Trophoblast cell (in vitro differentiated cells and primary cell): Measurements from ENCODE around the gene LTBP4.

ENCODE experiments used
- DNase-seq, 2 donors: peaks; one replicate each; pipeline ENCODE4 v3.0.0-alpha.2; 2016
- H2AFZ ChIP-seq: 2 replicates; pipeline ENCODE4 v1.6.1; 2013; ENCODE audit warnings: low read length, moderate library complexity, mild to moderate bottlenecking; ENCODE audit not compliant: insufficient read depth, poor library complexity
- H2AK5ac ChIP-seq: 2 replicates; pipeline ENCODE4 v1.6.1; 2013; ENCODE audit warnings: mild to moderate bottlenecking, low read length
- H2BK120ac ChIP-seq: 2 replicates; pipeline ENCODE4 v1.6.1; 2013; ENCODE audit warnings: low read length, mild to moderate bottlenecking, moderate library complexity; ENCODE audit not compliant: insufficient read depth, poor library complexity
- H2BK12ac ChIP-seq: 2 replicates; pipeline ENCODE4 v1.6.1; 2013; ENCODE audit warnings: mild to moderate bottlenecking, low read length, moderate library complexity
- H2BK5ac ChIP-seq: 2 replicates; pipeline ENCODE4 v1.6.1; 2013; ENCODE audit warnings: low read length, low read depth, moderate library complexity, mild to moderate bottlenecking; ENCODE audit not compliant: poor library complexity
- H3K14ac ChIP-seq: 2 replicates; pipeline ENCODE4 v1.6.1; 2013; ENCODE audit warnings: mild to moderate bottlenecking, low read length
- H3K18ac ChIP-seq: 2 replicates; pipeline ENCODE4 v1.6.1; 2013; ENCODE audit warnings: mild to moderate bottlenecking, low read length
- H3K23ac ChIP-seq: 2 replicates; pipeline ENCODE4 v1.6.1; 2013; ENCODE audit warnings: low read length
- H3K27ac ChIP-seq: 2 replicates; pipeline ENCODE4 v1.5.1; 2013; ENCODE audit warnings: low read depth, mild to moderate bottlenecking, inconsistent platforms, low read length, moderate library complexity
- H3K27me3 ChIP-seq: 2 replicates; pipeline ENCODE4 v1.6.1; 2013; ENCODE audit warnings: inconsistent platforms, mild to moderate bottlenecking, low read length, moderate library complexity; ENCODE audit not compliant: insufficient read depth
- H3K36me3 ChIP-seq, 2 experiments: 1 replicate in 1 of 2; 2 replicates in 1 of 2; pipeline ENCODE4 v1.6.1; 2013; ENCODE audit warnings: low read length in 2 of 2, mild to moderate bottlenecking in 2 of 2, moderate library complexity in 1 of 2; ENCODE audit not compliant: insufficient read depth in 2 of 2, control insufficient read depth in 1 of 2
- H3K4ac ChIP-seq: 2 replicates; pipeline ENCODE4 v1.6.1; 2013; ENCODE audit warnings: low read depth, mild to moderate bottlenecking, low read length, moderate library complexity
- H3K4me1 ChIP-seq, 2 experiments: 1 replicate in 1 of 2; 2 replicates in 1 of 2; pipeline ENCODE4 v1.6.1; 2013; ENCODE audit warnings: low read length in 2 of 2, mild to moderate bottlenecking in 2 of 2, moderate library complexity in 1 of 2; ENCODE audit not compliant: insufficient read depth in 2 of 2, control insufficient read depth in 1 of 2
- H3K4me2 ChIP-seq: 2 replicates; pipeline ENCODE4 v1.6.1; 2013; ENCODE audit warnings: inconsistent platforms, mild to moderate bottlenecking, low read length, moderate library complexity
- H3K4me3 ChIP-seq: 2 replicates; pipeline ENCODE4 v1.5.1; 2013; ENCODE audit warnings: mild to moderate bottlenecking, low read depth, low read length, inconsistent platforms
- H3K79me1 ChIP-seq: one replicate; pipeline ENCODE4 v1.6.1; 2013; ENCODE audit warnings: low read length
- H3K79me2 ChIP-seq: 2 replicates; pipeline ENCODE4 v1.6.1; 2013; ENCODE audit warnings: low read length, mild to moderate bottlenecking; ENCODE audit not compliant: control insufficient read depth, insufficient read depth, poor library complexity
- H3K9ac ChIP-seq: 2 replicates; pipeline ENCODE4 v1.6.1; 2013; ENCODE audit warnings: mild to moderate bottlenecking, low read length
- H3K9me3 ChIP-seq: 2 replicates; pipeline ENCODE4 v1.6.1; 2013; ENCODE audit warnings: low read depth, mild to moderate bottlenecking, control low read depth, inconsistent platforms, low read length; ENCODE audit not compliant: insufficient read depth
- H4K12ac ChIP-seq: 2 replicates; pipeline ENCODE4 v1.6.1; 2013; ENCODE audit warnings: low read depth, mild to moderate bottlenecking, low read length, moderate library complexity
- H4K8ac ChIP-seq: 2 replicates; pipeline ENCODE4 v1.6.1; 2013; ENCODE audit warnings: low read depth, mild to moderate bottlenecking, low read length, moderate library complexity
- H4K91ac ChIP-seq: one replicate; pipeline ENCODE4 v1.6.1; 2013; ENCODE audit warnings: low read depth, mild to moderate bottlenecking, low read length, moderate library complexity
- whole genome bisulfite sequencing: extraction: QIAGEN DNeasy Blood & Tissue Kit; methylation state at CpG from one replicate; pipeline ENCODE4 v1.1.7; 2013; ENCODE audit warnings: missing lambda C conversion rate; ENCODE audit not compliant: insufficient read length, insufficient coverage; ENCODE audit errors: extremely low coverage; 5-methylcytosine and 5-hydroxymethylcytosine counted together

LTBP4 gene

DNA sequence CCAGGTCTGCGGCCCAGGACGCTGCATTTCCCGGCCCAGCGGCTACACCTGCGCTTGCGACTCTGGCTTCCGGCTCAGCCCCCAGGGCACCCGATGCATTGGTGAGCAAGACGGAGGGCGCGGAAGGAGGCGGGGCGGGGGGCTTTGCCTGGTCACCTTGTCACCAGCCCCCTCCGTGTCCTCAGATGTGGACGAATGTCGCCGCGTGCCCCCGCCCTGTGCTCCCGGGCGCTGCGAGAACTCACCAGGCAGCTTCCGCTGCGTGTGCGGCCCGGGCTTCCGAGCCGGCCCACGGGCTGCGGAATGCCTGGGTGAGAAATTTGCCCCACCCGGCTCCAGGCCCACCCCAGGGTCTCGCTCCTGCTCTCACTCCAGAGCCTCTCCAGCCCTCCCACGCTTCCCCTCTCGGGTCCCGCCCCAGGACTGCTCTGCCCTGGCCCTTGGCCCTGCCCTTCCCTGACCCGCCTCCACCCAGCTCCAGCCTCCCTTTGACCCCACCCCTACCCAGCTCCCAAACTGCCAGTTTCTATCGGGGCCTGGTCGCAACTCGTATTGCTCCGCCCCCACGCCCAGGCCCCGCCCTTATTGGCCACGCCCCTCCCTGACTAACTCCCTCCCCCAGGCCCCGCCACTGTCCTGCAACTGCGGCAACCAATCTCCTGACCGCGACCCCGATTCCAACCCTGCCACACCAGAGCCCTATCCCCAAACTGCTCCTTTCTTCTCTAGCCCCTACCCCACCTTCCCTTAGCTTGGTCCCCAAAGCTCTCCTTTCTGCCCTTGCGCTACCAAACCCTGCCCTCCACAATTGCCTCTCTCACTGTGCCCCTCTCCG lies 8.6 kb downstream of the LTBP4 start:
- Histone ChIP-seq H2AFZ (peak overlapping the region; percentile 52), H3K36me3 (peaks cover 0 to 3% of the 10 kb centered on the region in 2 experiments), H3K79me2 (peaks cover 4% of the 10 kb centered on the region)

DNA sequence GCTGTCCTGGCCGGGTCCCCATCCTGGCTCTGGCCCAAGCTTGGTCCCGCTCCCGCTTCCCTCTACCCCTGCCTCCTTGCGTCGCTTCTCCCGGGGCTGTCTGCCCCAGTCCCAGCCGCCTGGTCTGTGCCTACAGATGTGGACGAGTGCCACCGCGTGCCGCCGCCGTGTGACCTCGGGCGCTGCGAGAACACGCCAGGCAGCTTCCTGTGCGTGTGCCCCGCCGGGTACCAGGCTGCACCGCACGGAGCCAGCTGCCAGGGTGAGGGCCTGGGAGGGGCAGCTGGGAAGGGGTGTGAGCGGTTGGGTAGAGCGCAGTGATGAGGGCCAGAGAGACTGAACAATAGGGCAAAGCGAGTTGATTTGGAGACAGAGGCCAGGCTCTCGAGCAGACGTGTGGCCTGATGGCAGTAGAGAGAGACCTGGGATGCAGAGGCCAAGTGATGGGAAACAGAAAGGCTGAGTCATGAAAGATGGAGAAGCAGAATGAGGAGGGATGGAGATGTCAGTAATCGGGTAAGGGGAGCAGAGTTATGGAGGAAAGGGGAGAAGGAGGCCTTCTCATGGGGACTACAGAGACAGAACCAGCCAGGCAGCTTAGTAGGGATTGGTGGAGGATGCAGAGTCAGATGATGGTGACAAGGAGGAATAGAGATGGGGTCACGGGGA lies 9.4 kb downstream of the LTBP4 start:
- H4K12ac ChIP-seq: peak overlapping the region; percentile 24
- peak overlapping the region; percentile 39 for H3K18ac ChIP-seq
- H4K91ac ChIP-seq: peak overlapping the region; percentile 38
- peaks cover 6% of the 10 kb centered on the region for H3K27me3 ChIP-seq
- H3K9me3 ChIP-seq: peaks cover 11% of the 10 kb centered on the region
- no peak overlapping the region for H3K27ac ChIP-seq
- H3K9ac ChIP-seq: no peak overlapping the region
- H3K4me3 ChIP-seq: no peak overlapping the region
- H2BK12ac ChIP-seq: peak overlapping the region; percentile 51
- H4K8ac ChIP-seq: peak overlapping the region; percentile 11
- H2BK120ac ChIP-seq: peak overlapping the region; percentile 1
- peaks cover 23% of the 10 kb centered on the region for H3K79me1 ChIP-seq
- H3K23ac ChIP-seq: no peak overlapping the region
- H2AK5ac ChIP-seq: peak overlapping the region; percentile 35
- no peak for DNase-seq
- peak overlapping the region; percentile 52 for H2AFZ ChIP-seq
- WGBS: no CpG with 5 or more reads among the region's 29 CpGs
- H3K79me2 ChIP-seq: peaks cover 4% of the 10 kb centered on the region
- H3K14ac ChIP-seq: peak overlapping the region; percentile 20
- no peak overlapping the region for H2BK5ac ChIP-seq
- peak overlapping the region; percentile 33 for H3K4me2 ChIP-seq
- no peak overlapping the region for H3K4ac ChIP-seq
- H3K4me1 ChIP-seq: peaks cover 18 to 22% of the 10 kb centered on the region in 2 experiments
- H3K36me3 ChIP-seq: peaks cover 0 to 3% of the 10 kb centered on the region in 2 experiments

More for the DNA sequence above, 8.6 kb downstream of the LTBP4 start:
- Histone ChIP-seq H3K4me3 (peak overlapping the region; percentile 49), H3K9ac (no peak overlapping the region), H2BK12ac (peak overlapping the region; percentile 51), H3K4me2 (peak overlapping the region; percentile 73), H3K4me1 (peaks cover 25 to 28% of the 10 kb centered on the region in 2 experiments), H3K27ac (no peak overlapping the region), H3K79me1 (peaks cover 30% of the 10 kb centered on the region), H3K14ac (peak overlapping the region; percentile 16), H4K91ac (peak overlapping the region; percentile 38), H3K27me3 (peaks cover 6% of the 10 kb centered on the region), H3K4ac (no peak overlapping the region), H3K18ac (peak overlapping the region; percentile 39), H2BK120ac (peak overlapping the region; percentile 1), H2AK5ac (peak overlapping the region; percentile 35), H2BK5ac (no peak overlapping the region), H3K9me3 (peaks cover 12% of the 10 kb centered on the region), H4K8ac (peak overlapping the region; percentile 28), H4K12ac (peak overlapping the region; percentile 24), H3K23ac (no peak overlapping the region)
- peak; percentile 82 to 85 for DNase-seq
- WGBS: no CpG with 5 or more reads among the region's 50 CpGs

DNA sequence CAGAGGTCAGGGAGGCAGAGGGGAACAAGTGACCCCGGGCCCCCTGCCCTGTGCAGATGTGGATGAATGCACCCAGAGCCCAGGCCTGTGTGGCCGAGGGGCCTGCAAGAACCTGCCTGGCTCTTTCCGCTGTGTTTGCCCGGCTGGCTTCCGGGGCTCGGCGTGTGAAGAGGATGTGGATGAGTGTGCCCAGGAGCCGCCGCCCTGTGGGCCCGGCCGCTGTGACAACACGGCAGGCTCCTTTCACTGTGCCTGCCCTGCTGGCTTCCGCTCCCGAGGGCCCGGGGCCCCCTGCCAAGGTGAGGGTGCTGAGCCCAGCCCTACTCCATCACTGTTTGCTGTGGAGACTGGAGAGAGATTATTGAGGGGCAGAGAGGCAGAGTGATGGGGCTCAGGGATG lies 9.9 kb downstream of the LTBP4 start:
- H3K79me2 ChIP-seq: peaks cover 4% of the 10 kb centered on the region
- H3K4me2 ChIP-seq: no peak overlapping the region
- no peak overlapping the region for H2AK5ac ChIP-seq
- H3K36me3 ChIP-seq: peaks cover 0 to 3% of the 10 kb centered on the region in 2 experiments
- no peak for DNase-seq
- H4K12ac ChIP-seq: no peak overlapping the region
- H3K4ac ChIP-seq: no peak overlapping the region
- H2BK120ac ChIP-seq: no peak overlapping the region
- no peak overlapping the region for H3K27ac ChIP-seq
- no peak overlapping the region for H2AFZ ChIP-seq
- peaks cover 11% of the 10 kb centered on the region for H3K9me3 ChIP-seq
- H3K14ac ChIP-seq: no peak overlapping the region
- WGBS: no CpG with 5 or more reads among the region's 15 CpGs
- H3K4me3 ChIP-seq: no peak overlapping the region
- no peak overlapping the region for H3K23ac ChIP-seq
- H3K4me1 ChIP-seq: peaks cover 14 to 16% of the 10 kb centered on the region in 2 experiments
- H3K9ac ChIP-seq: no peak overlapping the region
- no peak overlapping the region for H2BK5ac ChIP-seq
- H3K79me1 ChIP-seq: peaks cover 20% of the 10 kb centered on the region
- H4K91ac ChIP-seq: no peak overlapping the region
- no peak overlapping the region for H2BK12ac ChIP-seq
- no peak overlapping the region for H4K8ac ChIP-seq
- H3K27me3 ChIP-seq: peaks cover 6% of the 10 kb centered on the region
- no peak overlapping the region for H3K18ac ChIP-seq

DNA sequence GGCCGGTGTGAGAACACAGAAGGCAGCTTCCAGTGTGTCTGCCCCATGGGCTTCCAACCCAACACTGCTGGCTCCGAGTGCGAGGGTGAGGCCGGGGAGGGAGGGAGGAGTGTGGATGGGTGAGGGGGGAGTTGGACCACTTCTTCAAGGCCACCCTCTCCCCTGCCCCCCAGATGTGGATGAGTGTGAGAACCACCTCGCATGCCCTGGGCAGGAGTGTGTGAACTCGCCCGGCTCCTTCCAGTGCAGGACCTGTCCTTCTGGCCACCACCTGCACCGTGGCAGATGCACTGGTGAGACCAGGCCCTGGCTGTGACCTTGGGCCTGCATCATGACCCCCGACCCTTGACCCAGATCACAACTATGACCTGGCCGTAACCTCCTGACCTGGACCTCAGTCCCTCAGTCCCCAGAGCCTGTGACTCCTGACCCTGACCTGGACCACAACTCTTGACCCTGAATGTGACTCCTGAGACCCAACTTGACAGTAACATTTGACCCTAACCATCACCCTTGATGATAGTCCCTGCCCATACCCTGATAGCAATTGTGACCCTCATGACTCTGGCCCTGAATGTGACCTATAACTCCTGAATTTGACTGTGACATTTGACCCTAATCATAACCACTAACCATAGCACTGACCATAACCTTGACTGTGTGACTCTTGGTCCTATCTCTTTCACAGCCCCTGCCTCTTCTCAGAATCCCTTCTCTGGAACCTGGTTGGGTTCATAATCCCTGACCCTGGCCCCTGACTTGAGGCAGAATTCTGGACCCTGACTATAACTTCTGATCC lies 10.9 kb downstream of the LTBP4 start:
- H3K4ac ChIP-seq: no peak overlapping the region
- WGBS: no CpG with 5 or more reads among the region's 10 CpGs
- peaks cover 4% of the 10 kb centered on the region for H3K79me2 ChIP-seq

More for the DNA sequence above, 10.9 kb downstream of the LTBP4 start:
- Histone ChIP-seq H3K9ac (no peak overlapping the region), H3K27ac (no peak overlapping the region), H3K14ac (no peak overlapping the region), H4K91ac (no peak overlapping the region), H2BK12ac (no peak overlapping the region), H2BK5ac (no peak overlapping the region), H3K18ac (no peak overlapping the region), H3K4me2 (no peak overlapping the region), H3K36me3 (peaks cover 4 to 5% of the 10 kb centered on the region in 2 experiments), H3K9me3 (peaks cover 11% of the 10 kb centered on the region), H2AFZ (no peak overlapping the region), H4K12ac (no peak overlapping the region), H3K27me3 (peaks cover 6% of the 10 kb centered on the region), H2BK120ac (no peak overlapping the region), H4K8ac (no peak overlapping the region), H3K23ac (no peak overlapping the region), H3K4me3 (no peak overlapping the region), H2AK5ac (no peak overlapping the region), H3K79me1 (peaks cover 20% of the 10 kb centered on the region), H3K4me1 (peaks cover 14 to 16% of the 10 kb centered on the region in 2 experiments)
- DNase-seq: no peak
